Type B pancreatic cell (in vitro differentiated cells): ENCODE data around the gene TAF5L. TPM values are rescaled to one million over a fixed set of nuclear protein-coding genes. Genes with fewer than 3 reads are reported as not detected.

Source experiments
- DNase-seq: peaks from one replicate; pipeline ENCODE4 v3.0.0; 2021; ENCODE audit warnings: mixed read lengths; ENCODE audit not compliant: unreplicated experiment; ENCODE audit errors: extremely low spot score
- H3K27ac Mint-ChIP-seq: 2 replicates; pipeline ENCODE4 v1.8.0; 2021; ENCODE audit warnings: mild to moderate bottlenecking, mixed read lengths
- H3K27me3 Mint-ChIP-seq: 2 replicates; pipeline ENCODE4 v1.8.0; 2021; ENCODE audit warnings: mixed read lengths
- H3K36me3 Mint-ChIP-seq: 2 replicates; pipeline ENCODE4 v1.8.0; 2021; ENCODE audit warnings: mixed read lengths
- H3K4me1 Mint-ChIP-seq: one replicate; pipeline ENCODE4 v1.8.0; 2021; ENCODE audit warnings: mixed read lengths; ENCODE audit not compliant: unreplicated experiment
- H3K4me3 Mint-ChIP-seq: 2 replicates; pipeline ENCODE4 v1.8.0; 2021; ENCODE audit warnings: mild to moderate bottlenecking, mixed read lengths
- H3K9me3 Mint-ChIP-seq: 2 replicates; pipeline ENCODE4 v1.8.0; 2021; ENCODE audit warnings: mixed read lengths
- CTCF ChIP-seq: fragments of 200-600 bp; sonication (generic); conservative IDR thresholded peaks from 2 replicates; pipeline ENCODE4 v1.5.0; 2021; ENCODE audit warnings: antibody characterized with exemption, mild to moderate bottlenecking
- total RNA-seq: library from RNA; stranded (reverse); gene quantifications from 2 replicates; pipeline ENCODE4 v1.2.1, GENCODE V29; 2021; ENCODE audit warnings: low replicate concordance

TAF5L gene
- total RNA-seq, 1 donor from 2014 or later: 17.4 TPM

- no peak overlapping the region for H3K4me3 Mint-ChIP-seq
- peaks cover 12% of the 10 kb centered on the region for H3K4me1 Mint-ChIP-seq
- no peak for TF ChIP-seq CTCF
- H3K27ac Mint-ChIP-seq: no peak overlapping the region
- peaks cover 4% of the 10 kb centered on the region for H3K36me3 Mint-ChIP-seq
- no peaks in the 10 kb centered on the region for H3K27me3 Mint-ChIP-seq
- H3K9me3 Mint-ChIP-seq: no peaks in the 10 kb centered on the region
- no peak for DNase-seq
Measured at GRCh38 chr1:229619002-229619401, 6.9 kb downstream of the TAF5L start.

GRCh38 chr1:229617351-229618100 is 8.4 kb downstream of the TAF5L start:
- no peaks in the 10 kb centered on the region for H3K9me3 Mint-ChIP-seq
- H3K27ac Mint-ChIP-seq: no peak overlapping the region
- H3K36me3 Mint-ChIP-seq: peaks cover 4% of the 10 kb centered on the region
- peaks cover 5% of the 10 kb centered on the region for H3K4me1 Mint-ChIP-seq
- TF ChIP-seq CTCF: no peak
- H3K27me3 Mint-ChIP-seq: no peaks in the 10 kb centered on the region
- H3K4me3 Mint-ChIP-seq: no peak overlapping the region
- DNase-seq: no peak

- H3K27ac Mint-ChIP-seq: no peak overlapping the region
Measured at GRCh38 chr1:229614701-229615100, 11.2 kb downstream of the TAF5L start.

GRCh38 chr1:229613938-229614337 is 12.0 kb downstream of the TAF5L start:
- no peak overlapping the region for H3K27ac Mint-ChIP-seq
- no peak for DNase-seq
- no peak for TF ChIP-seq CTCF
- no peaks in the 10 kb centered on the region for H3K27me3 Mint-ChIP-seq
- H3K4me3 Mint-ChIP-seq: no peak overlapping the region
- H3K9me3 Mint-ChIP-seq: no peaks in the 10 kb centered on the region
- no peaks in the 10 kb centered on the region for H3K4me1 Mint-ChIP-seq
- peaks cover 20% of the 10 kb centered on the region for H3K36me3 Mint-ChIP-seq

More at GRCh38 chr1:229614701-229615100, 11.2 kb downstream of the TAF5L start:
- Mint-ChIP-seq H3K4me1 (peaks cover 3% of the 10 kb centered on the region), H3K4me3 (no peak overlapping the region), H3K27me3 (no peaks in the 10 kb centered on the region), H3K36me3 (peaks cover 14% of the 10 kb centered on the region), H3K9me3 (no peaks in the 10 kb centered on the region)
- no peak for DNase-seq
- no peak for TF ChIP-seq CTCF

- H3K36me3 Mint-ChIP-seq: peaks cover 32% of the 10 kb centered on the region
- no peak for DNase-seq
- no peaks in the 10 kb centered on the region for H3K4me1 Mint-ChIP-seq
- no peak for TF ChIP-seq CTCF
- no peaks in the 10 kb centered on the region for H3K27me3 Mint-ChIP-seq
- H3K27ac Mint-ChIP-seq: no peak overlapping the region
- no peaks in the 10 kb centered on the region for H3K9me3 Mint-ChIP-seq
- no peak overlapping the region for H3K4me3 Mint-ChIP-seq
Measured at GRCh38 chr1:229608590-229608989, 17.3 kb downstream of the TAF5L start.
